ENCODE results near the gene AMZ1. TPM values are rescaled to one million over a fixed set of nuclear protein-coding genes. Genes with fewer than 3 reads are reported as not detected.

Gene AMZ1
- polyA plus RNA-seq, 1 experiment: 0.43 TPM

- Histone ChIP-seq H3K27me3 (ENCODE audit: control insufficient read depth, insufficient read depth, low read length) (no peaks in the 10 kb centered on the region), H3K9me3 (ENCODE audit: control insufficient read depth, insufficient read depth, low read length) (peaks cover 4% of the 10 kb centered on the region), H3K4me3 (ENCODE audit: low read depth, low read length) (no peak overlapping the region), H3K27ac (ENCODE audit: low read depth, low read length) (peak overlapping the region; percentile 59)
- CTCF ChIA-PET: interaction anchor here (1.8 kb wide), 1 partner anchor 89 kb away, joined by 4 read pairs; no protein-coding TSS in a partner anchor
- TF ChIP-seq CTCF (IDR thresholded peaks at IDR 0.05; ENCODE audit: low read depth, low read length): no peak
- no peak for DNase-seq (ENCODE audit: low read depth, low spot score)
- POLR2A ChIA-PET: no interaction called here
Observed at GRCh38 chr7:2759736-2760097, 71.7 kb downstream of the AMZ1 start.

GRCh38 chr7:2760098-2760889 is 72.3 kb downstream of the AMZ1 start:
- Histone ChIP-seq H3K9me3 (ENCODE audit: control insufficient read depth, insufficient read depth, low read length) (no peaks in the 10 kb centered on the region; the same call in 1 of the 2 replicates), H3K27me3 (ENCODE audit: control insufficient read depth, insufficient read depth, low read length) (no peaks in the 10 kb centered on the region), H3K27ac (ENCODE audit: low read depth, low read length) (peak overlapping the region; percentile 59), H3K4me3 (ENCODE audit: low read depth, low read length) (no peak overlapping the region)
- DNase-seq (ENCODE audit: low read depth, low spot score): no peak
- CTCF ChIA-PET: interaction anchor here (1.0 to 1.8 kb wide), 4 partner anchors 31 to 90 kb away, joined by 3 to 4 read pairs (median 4); no protein-coding TSS in a partner anchor
- TF ChIP-seq CTCF (IDR thresholded peaks at IDR 0.05; ENCODE audit: low read depth, low read length): peak; percentile 56
- POLR2A ChIA-PET: interaction anchor here (1.8 kb wide), 1 partner anchor 61 kb away, joined by 8 read pairs; no protein-coding TSS in a partner anchor

GRCh38 chr7:2761131-2761624 is 73.2 kb downstream of the AMZ1 start:
- Histone ChIP-seq H3K27ac (ENCODE audit: low read depth, low read length) (peak overlapping the region; percentile 21), H3K9me3 (ENCODE audit: control insufficient read depth, insufficient read depth, low read length) (no peaks in the 10 kb centered on the region; the same call in 1 of the 2 replicates), H3K27me3 (ENCODE audit: control insufficient read depth, insufficient read depth, low read length) (no peaks in the 10 kb centered on the region), H3K4me3 (ENCODE audit: low read depth, low read length) (no peak overlapping the region)
- ChIA-PET CTCF (interaction anchor here (0.7 to 1.7 kb wide), 4 partner anchors 31 to 51 kb away, joined by 3 to 5 read pairs (median 4); no protein-coding TSS in a partner anchor), POLR2A (interaction anchor here (1.8 kb wide), 1 partner anchor 60 kb away, joined by 8 read pairs; no protein-coding TSS in a partner anchor)
- no peak for DNase-seq (ENCODE audit: low read depth, low spot score)
- no peak for TF ChIP-seq CTCF (IDR thresholded peaks at IDR 0.05; ENCODE audit: low read depth, low read length)

GRCh38 chr7:2761801-2762497 is 73.9 kb downstream of the AMZ1 start:
- H3K4me3 ChIP-seq (ENCODE audit: low read depth, low read length): no peak overlapping the region
- TF ChIP-seq CTCF (IDR thresholded peaks at IDR 0.05; ENCODE audit: low read depth, low read length): no peak

More at GRCh38 chr7:2761801-2762497, 73.9 kb downstream of the AMZ1 start:
- DNase-seq (ENCODE audit: low read depth, low spot score): no peak
- Histone ChIP-seq H3K27me3 (ENCODE audit: control insufficient read depth, insufficient read depth, low read length) (no peaks in the 10 kb centered on the region), H3K9me3 (ENCODE audit: control insufficient read depth, insufficient read depth, low read length) (no peaks in the 10 kb centered on the region; the same call in 1 of the 2 replicates), H3K27ac (ENCODE audit: low read depth, low read length) (peak overlapping the region; percentile 95)
- POLR2A ChIA-PET: interaction anchor here (0.6 to 1.8 kb wide), 3 partner anchors 34 to 59 kb away, joined by 4 to 8 read pairs (median 5); no protein-coding TSS in a partner anchor
- CTCF ChIA-PET: interaction anchor here (0.7 to 1.7 kb wide), 2 partner anchors 33 to 52 kb away, joined by 4 to 5 read pairs; no protein-coding TSS in a partner anchor

Measured in AG04450 (cell line).